ENCODE results near the gene ARHGAP20. TPM values are rescaled to one million over a fixed set of nuclear protein-coding genes. Genes with fewer than 3 reads are reported as not detected.

ARHGAP20 gene
- total and polyA plus RNA-seq, 2 of the 4 experiments (the other 2 are of a cell fraction) = 1.4 to 2.5 TPM

DNA sequence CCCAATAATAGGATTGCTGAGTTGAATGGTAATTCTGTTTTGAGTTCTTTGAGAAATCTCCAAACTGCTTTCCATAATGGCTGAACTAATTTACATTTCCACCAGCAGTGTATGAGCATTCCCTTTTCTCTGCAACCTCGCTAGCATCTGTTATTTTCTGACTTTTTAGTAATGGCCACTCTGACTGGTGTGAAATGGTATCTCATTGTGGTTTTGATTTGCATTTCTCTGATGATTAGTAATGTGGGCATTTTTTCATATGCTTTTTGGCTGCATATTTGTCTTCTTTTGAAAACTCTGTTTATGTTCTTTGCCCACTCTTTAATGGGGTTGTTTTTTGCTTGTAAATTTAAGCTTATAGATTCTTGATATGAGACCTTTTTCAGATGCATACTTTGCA lies 185.1 kb downstream of the ARHGAP20 start:
- intact Hi-C loops (cut with micrococcal nuclease) = no loop called here
- POLR2A ChIA-PET (ENCODE audit: unreplicated experiment) = no interaction called here
- in situ Hi-C loops (cut with MboI; ENCODE audit: low sequenced_read_pairs) = no loop called here

More for the DNA sequence above, 185.1 kb downstream of the ARHGAP20 start:
- H2AK9ac ChIP-seq (replicated peaks; ENCODE audit: low read depth, low read length, poor library complexity) = no peak overlapping the region
- H2BK20ac ChIP-seq (ENCODE audit: low read depth, low read length) = no peak overlapping the region
- no peak overlapping the region for H3K27ac ChIP-seq (ENCODE audit: insufficient read depth, low read length)
- no peak overlapping the region for H3K4me2 ChIP-seq (ENCODE audit: low read depth, low read length)
- no TSS peak for BruUV-seq (replicated peaks)
- no peak overlapping the region for H2BK5ac ChIP-seq (ENCODE audit: low read depth, low read length, poor library complexity, severe bottlenecking)
- H2AK5ac ChIP-seq (ENCODE audit: low read depth, low read length) = no peak overlapping the region
- no peak overlapping the region for H3K56ac ChIP-seq (ENCODE audit: extremely low read depth, insufficient read depth, low read length)
- no CpG with 5 or more reads among the region's 1 CpG for WGBS, 2 experiments (ENCODE audit: extremely low coverage in 2 of 2, insufficient read length in 1 of 2)
- no peak overlapping the region for H4K5ac ChIP-seq (ENCODE audit: low read depth, low read length)
- no peaks in the 10 kb centered on the region for H3K9me3 ChIP-seq (ENCODE audit: control insufficient read depth, insufficient read depth, low read length)
- H3K23ac ChIP-seq (ENCODE audit: low read depth, low read length) = no peak overlapping the region
- DNase-seq (peak; percentile 34), ATAC-seq (ENCODE audit: low read depth) (no peak)
- H4K91ac ChIP-seq (ENCODE audit: insufficient read depth, low read depth, low read length) = no peak overlapping the region
- no peaks in the 10 kb centered on the region for H4K20me1 ChIP-seq (ENCODE audit: insufficient read depth, low read length)
- H3K9ac ChIP-seq (ENCODE audit: low read depth, low read length) = no peak overlapping the region
- H2BK15ac ChIP-seq (ENCODE audit: low read depth, low read length) = no peak overlapping the region
- H3K14ac ChIP-seq (replicated peaks; ENCODE audit: low read depth, low read length) = no peak overlapping the region
- H3K27me3 ChIP-seq (ENCODE audit: control insufficient read depth, insufficient read depth, low read length) = no peaks in the 10 kb centered on the region
- dilution Hi-C loops (cut with HindIII; ENCODE audit: low sequenced_read_pairs, unreplicated experiment) = no loop called here
- H4K8ac ChIP-seq (ENCODE audit: low read depth in 2 of 2, low read length in 2 of 2) = no peak overlapping the region
- no peak overlapping the region for H3K4ac ChIP-seq (ENCODE audit: low read depth, low read length)
- peaks cover 8% of the 10 kb centered on the region; the same call in 1 of the 2 replicates for H3K9me1 ChIP-seq (ENCODE audit: insufficient read depth, low read length)
- no peak overlapping the region for H3K4me3 ChIP-seq (ENCODE audit: insufficient read depth, low read depth, low read length)
- CTCF ChIA-PET = no interaction called here
- H3K18ac ChIP-seq (ENCODE audit: low read depth, low read length) = no peak overlapping the region
- no peaks in the 10 kb centered on the region for H3K36me3 ChIP-seq (ENCODE audit: control insufficient read depth, insufficient read depth, low read length)
- peaks cover 16% of the 10 kb centered on the region for H3K4me1 ChIP-seq (ENCODE audit: control insufficient read depth, insufficient read depth, low read length)
- TF ChIP-seq BHLHE40 (IDR thresholded peaks at IDR 0.05; ENCODE audit: low read depth, low read length) = no peak
- TF ChIP-seq, protein P1, sequence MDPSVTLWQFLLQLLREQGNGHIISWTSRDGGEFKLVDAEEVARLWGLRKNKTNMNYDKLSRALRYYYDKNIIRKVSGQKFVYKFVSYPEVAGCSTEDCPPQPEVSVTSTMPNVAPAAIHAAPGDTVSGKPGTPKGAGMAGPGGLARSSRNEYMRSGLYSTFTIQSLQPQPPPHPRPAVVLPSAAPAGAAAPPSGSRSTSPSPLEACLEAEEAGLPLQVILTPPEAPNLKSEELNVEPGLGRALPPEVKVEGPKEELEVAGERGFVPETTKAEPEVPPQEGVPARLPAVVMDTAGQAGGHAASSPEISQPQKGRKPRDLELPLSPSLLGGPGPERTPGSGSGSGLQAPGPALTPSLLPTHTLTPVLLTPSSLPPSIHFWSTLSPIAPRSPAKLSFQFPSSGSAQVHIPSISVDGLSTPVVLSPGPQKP (IDR thresholded peaks at IDR 0.05; ENCODE audit: borderline replicate concordance, low read depth, low read length) = no peak
- TF ChIP-seq SMC3 (IDR thresholded peaks at IDR 0.05; ENCODE audit: low read depth, low read length) = no peak
- no peak for TF ChIP-seq NFE2L2 (IDR thresholded peaks at IDR 0.05; ENCODE audit: low read depth, low read length)
- no peak for TF ChIP-seq RCOR1 (IDR thresholded peaks at IDR 0.05; ENCODE audit: insufficient replicate concordance, low read length)
- no peak for TF ChIP-seq MAZ (IDR thresholded peaks at IDR 0.05; ENCODE audit: borderline replicate concordance, low read depth, low read length)
- no peak for TF ChIP-seq FOS (IDR thresholded peaks at IDR 0.05; ENCODE audit: low read depth, low read length)
- TF ChIP-seq CHD1 (IDR thresholded peaks at IDR 0.05; ENCODE audit: low read depth, low read length) = no peak
- TF ChIP-seq, protein P2, sequence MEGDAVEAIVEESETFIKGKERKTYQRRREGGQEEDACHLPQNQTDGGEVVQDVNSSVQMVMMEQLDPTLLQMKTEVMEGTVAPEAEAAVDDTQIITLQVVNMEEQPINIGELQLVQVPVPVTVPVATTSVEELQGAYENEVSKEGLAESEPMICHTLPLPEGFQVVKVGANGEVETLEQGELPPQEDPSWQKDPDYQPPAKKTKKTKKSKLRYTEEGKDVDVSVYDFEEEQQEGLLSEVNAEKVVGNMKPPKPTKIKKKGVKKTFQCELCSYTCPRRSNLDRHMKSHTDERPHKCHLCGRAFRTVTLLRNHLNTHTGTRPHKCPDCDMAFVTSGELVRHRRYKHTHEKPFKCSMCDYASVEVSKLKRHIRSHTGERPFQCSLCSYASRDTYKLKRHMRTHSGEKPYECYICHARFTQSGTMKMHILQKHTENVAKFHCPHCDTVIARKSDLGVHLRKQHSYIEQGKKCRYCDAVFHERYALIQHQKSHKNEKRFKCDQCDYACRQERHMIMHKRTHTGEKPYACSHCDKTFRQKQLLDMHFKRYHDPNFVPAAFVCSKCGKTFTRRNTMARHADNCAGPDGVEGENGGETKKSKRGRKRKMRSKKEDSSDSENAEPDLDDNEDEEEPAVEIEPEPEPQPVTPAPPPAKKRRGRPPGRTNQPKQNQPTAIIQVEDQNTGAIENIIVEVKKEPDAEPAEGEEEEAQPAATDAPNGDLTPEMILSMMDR (conservative IDR thresholded peaks at IDR 0.05; ENCODE audit: low read depth, low read length) = no peak
- no peak for TF ChIP-seq POLR2A (IDR thresholded peaks at IDR 0.05; ENCODE audit: low read depth, low read length)
- no peak for TF ChIP-seq RFX5 (IDR thresholded peaks at IDR 0.05; ENCODE audit: low read depth, low read length)
- no peak overlapping the region for H2AFZ ChIP-seq (replicated peaks; ENCODE audit: low read length, poor library complexity)
- no peak overlapping the region for H2BK120ac ChIP-seq (ENCODE audit: low read depth, low read length)
- H3K79me1 ChIP-seq (ENCODE audit: low read depth in 1 of 2, low read length in 2 of 2) = no peaks in the 10 kb centered on the region
